ENCODE results near the gene TMEM225B.
"Not testable (repeated sequence)": the region's sequence is repeated elsewhere in the genome, so short reads cannot be mapped to it uniquely, and the experiment has no call there.

Gene TMEM225B, protein sequence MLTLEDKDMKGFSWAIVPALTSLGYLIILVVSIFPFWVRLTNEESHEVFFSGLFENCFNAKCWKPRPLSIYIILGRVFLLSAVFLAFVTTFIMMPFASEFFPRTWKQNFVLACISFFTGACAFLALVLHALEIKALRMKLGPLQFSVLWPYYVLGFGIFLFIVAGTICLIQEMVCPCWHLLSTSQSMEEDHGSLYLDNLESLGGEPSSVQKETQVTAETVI

DNA sequence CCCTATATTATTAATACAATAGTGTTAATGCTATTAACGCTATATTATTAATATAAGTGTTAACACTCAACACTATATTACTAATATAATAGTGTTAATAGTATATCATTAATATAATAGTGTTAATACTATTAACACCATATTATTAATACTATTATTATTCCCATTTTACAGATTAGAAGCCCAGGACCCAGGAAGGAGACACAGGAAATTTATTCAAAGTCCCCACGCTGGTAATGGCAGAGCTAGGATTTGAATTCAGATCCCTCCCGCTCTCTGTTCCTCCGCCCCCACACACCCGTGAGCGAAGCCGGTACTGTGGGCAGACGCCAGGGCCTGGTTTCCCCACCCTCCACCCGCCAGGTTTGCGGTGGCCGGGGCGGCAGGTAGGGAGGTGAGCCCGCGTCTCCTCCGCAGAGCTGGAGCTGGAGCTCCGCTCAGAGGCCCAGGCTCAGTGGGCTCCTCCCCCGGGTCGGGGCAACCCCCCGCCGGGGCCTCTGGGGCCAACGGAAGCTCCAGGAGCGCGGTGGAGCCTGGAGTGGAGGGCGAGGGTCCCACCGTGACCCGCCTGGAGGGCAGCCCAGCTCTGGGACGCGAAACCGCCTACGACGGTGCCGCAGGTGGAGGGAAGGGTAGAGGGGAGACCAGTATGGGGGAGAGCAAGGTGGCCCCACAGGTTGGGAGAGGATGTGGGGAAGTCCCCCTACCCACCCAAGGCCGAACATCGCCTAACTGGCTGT is at the start of gene TMEM225B:
TMEM225B (plus strand) TSS at position 506 of the 740 bp plus-strand sequence. CDS start 6,122 bp downstream, outside the sequence.
- DNase-seq (ENCODE audit: low spot score), result no peak

- not testable (repeated sequence) for DNase-seq (ENCODE audit: low spot score)
Observed at GRCh38 chr7:99549545-99549944, 48.5 kb upstream of the TMEM225B start.

- DNase-seq (ENCODE audit: low spot score), result peak; percentile 23
Observed at GRCh38 chr7:99551334-99551733, 46.7 kb upstream of the TMEM225B start.

DNA sequence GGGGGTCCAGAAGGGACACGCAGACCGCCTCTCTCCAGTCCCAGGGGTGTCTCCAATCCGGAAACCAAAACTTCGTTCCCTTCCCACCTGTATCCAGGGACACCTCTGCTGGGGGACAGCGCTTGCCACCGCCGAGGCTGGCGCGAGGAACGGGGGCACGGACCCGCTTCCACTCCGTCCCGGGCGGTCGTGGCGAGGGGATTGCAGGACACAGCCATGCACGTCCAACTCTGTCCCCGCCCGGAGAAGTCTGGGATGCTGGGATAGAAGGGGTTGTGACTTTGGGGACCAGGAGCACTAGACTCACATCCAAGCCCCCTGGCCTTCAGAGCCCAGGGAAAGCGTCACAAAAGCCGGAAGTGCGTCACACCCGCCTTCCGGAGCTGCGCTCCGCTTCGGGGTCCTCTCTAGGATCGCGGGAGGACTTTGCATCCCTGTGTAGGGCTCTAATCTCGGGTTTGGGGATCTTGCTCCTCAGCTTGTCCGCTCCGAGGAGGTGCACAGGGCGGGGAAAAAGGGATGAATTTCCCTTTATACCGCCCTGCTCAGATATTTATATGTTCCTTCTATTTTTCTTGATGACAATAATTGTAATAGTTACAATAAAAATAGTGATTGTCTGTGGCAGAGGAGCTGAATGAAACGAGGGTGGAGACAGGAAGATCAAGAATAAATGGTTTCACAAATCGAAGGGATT is 46.2 kb upstream of the TMEM225B start, which contains the start of gene FAM200A:
FAM200A (minus strand) TSS at position 348 of the 697 bp plus-strand sequence. CDS start 3,707 bp downstream, outside the sequence.
- DNase-seq (ENCODE audit: low spot score), result peak; percentile 94

DNA sequence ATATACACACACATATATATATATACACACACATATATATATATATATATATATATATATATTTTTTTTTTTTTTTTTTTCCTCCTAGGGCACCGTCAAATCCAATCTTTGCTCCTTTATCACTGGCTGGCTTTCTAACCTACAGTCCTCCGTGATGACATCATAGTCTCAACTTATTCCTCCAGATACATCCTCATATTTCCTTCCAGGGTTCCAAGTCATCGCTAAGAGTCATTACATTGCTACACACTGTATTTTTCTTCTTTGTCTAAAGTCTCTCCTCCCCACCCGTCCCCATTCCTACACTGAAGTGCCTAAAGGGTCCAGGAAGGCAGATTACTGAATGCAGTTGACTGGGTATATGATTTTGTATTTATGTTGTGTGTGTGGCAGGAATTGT is 45.0 kb upstream of the TMEM225B start:
- no peak for DNase-seq (ENCODE audit: low spot score)

DNA sequence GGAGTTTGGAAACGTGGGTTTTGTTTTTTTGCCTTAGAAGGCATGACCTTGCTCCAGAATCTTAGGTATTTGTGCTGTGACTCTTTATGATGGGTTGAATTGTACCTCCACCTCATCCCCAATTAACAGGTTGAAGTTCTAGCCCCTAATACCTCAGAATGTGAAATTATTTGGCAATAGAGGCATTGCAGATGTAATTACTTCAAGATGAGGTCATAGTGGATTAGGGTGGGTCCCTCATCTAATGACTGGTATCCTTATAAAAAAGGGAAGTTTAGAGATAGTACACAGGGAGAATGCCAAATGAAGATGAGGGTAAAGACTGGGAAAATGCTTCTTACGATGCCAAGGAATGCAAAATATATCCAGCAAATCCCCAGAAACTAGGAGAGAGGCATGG is 43.1 kb upstream of the TMEM225B start:
- no peak for DNase-seq (ENCODE audit: low spot score)

DNA sequence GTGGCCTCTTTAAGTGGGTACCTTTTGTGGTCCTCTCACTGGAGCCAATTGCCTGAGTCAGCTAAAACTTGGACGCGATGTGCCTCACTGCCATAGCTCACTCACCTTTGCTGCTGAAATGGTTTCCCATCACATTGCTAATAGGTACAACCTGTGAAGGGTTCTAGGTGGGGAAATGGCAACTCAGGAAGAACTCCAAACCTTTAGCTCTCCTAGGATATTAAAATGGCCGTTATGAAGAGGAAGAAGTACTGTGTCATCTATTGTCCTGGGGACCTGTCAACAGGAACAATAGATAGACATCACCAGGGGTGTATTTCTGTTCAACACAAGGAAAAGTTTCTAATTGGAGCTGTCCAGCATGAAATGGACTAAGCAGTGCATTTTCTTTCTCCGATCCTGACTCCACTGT is 40.9 kb upstream of the TMEM225B start:
- DNase-seq (ENCODE audit: low spot score), result no peak

GRCh38 chr7:99557940-99558305 is 40.1 kb upstream of the TMEM225B start:
- DNase-seq (ENCODE audit: low spot score), result no peak

GRCh38 chr7:99558306-99559174 is 39.5 kb upstream of the TMEM225B start, which contains the start of gene ZNF655:
ZNF655 (plus strand) TSS chr7:99558642; CDS start chr7:99560560, 1,918 bp downstream.
- peak; percentile 94 for DNase-seq (ENCODE audit: low spot score)

DNA sequence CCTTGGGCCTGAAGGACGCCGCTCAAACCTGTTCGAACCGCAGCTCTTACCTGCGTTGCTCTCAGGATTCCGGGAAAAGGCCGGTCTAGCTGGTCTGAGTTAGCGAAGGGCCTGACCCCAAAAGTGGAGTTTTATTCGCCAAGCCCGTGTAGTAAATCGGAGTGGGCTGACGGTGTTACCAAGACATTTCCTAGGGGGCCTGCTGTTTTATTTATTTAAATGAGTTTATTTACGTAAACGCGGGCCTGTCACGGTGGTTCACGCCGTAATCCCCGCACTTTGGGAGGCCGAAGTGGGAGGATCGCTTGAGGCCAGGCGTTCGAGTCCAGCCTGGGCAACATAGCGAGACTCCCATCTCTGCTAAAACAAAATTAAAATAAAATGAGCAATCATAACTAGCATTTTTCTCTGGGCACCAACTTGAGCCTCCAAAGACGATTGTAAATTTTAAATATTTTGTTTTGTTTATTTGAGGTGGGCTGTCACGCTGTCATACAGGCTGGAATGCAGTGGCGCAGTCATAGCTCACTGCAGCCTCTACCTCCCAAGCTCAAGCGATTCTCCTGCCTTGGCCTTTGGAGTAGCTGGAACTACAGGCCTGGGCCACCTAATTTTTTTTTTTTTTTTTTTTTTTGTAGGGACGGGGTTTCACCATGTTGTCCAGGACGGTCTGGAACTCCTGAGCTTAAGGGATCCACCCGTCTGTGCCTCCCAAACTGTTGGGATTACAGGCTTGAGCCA is 38.7 kb upstream of the TMEM225B start:
- no peak for DNase-seq (ENCODE audit: low spot score)

GRCh38 chr7:99560834-99561736 is 37.0 kb upstream of the TMEM225B start:
- DNase-seq (ENCODE audit: low spot score), result no peak

- DNase-seq (ENCODE audit: low spot score), result no peak
Observed at GRCh38 chr7:99561737-99562051, 36.4 kb upstream of the TMEM225B start.

DNA sequence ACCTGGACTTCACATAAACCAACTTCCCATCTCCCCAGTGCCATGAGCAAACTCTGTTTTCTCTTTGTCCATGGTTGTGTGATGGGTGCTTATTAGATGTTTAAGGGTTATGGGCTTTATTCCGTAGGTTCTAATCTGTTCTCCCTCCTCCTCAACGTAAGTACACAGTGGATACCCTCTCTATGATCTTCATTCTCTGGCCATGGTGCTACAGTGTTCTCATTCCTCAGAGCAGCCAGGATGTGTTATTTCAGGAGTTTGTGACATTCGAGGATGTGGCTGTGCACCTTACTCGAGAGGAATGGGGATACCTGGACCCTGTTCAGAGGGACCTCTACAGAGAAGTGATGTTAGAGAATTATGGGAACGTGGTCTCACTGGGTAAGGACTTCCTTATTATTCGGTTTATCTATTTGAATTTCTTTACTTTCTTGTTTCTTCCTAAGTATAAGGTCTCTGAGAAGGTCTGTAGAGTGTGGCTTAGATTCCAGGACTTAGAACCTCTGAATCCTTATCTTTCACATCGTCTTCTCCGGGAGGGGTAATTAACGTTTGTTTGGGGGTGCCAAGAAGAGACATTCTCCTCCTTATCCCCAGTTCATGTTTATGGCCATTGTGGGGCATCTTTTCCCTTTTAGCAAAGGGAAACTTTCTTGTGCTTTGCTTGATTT is 35.8 kb upstream of the TMEM225B start:
- no peak for DNase-seq (ENCODE audit: low spot score)

- DNase-seq (ENCODE audit: low spot score), result peak; percentile 93
Observed at GRCh38 chr7:99562832-99563231, 35.2 kb upstream of the TMEM225B start.

GRCh38 chr7:99563650-99564049 is 34.4 kb upstream of the TMEM225B start:
- peak; percentile 76 for DNase-seq (ENCODE audit: low spot score)

- DNase-seq (ENCODE audit: low spot score), result not testable (repeated sequence)
Observed at GRCh38 chr7:99568770-99569169, 29.3 kb upstream of the TMEM225B start.

DNA sequence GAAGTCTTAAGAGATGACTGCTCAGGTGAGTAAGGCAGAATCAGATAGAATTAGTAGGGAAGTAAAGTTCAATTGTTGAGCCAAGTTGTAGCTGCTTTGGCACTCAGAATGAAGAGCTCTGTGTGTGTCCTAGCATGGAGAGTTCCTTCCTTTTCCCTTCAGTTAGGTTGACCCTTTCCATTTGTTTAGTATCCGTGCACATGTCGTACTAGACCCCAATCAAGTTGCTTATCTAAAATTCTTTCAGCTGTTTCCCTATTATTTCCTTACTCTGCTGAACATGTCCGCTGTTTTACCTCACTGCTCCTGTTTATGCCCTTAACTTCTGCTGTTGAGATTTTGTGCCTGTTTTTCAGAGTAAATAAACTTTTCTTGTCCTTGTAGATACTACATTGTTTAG is 26.3 kb upstream of the TMEM225B start:
- DNase-seq (ENCODE audit: low spot score), result no peak

DNA sequence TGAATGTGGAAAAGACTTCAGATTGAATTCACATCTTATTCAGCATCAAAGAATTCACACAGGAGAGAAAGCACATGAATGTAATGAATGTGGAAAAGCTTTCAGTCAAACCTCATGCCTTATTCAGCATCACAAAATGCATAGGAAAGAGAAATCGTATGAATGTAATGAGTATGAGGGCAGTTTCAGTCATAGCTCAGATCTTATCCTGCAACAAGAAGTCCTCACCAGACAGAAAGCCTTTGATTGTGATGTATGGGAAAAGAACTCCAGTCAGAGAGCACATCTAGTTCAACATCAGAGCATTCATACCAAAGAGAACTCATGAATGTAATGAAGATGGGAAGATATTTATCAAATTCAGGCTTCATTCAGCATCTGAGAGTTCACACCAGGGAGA is 24.8 kb upstream of the TMEM225B start:
- DNase-seq (ENCODE audit: low spot score), result no peak

DNA sequence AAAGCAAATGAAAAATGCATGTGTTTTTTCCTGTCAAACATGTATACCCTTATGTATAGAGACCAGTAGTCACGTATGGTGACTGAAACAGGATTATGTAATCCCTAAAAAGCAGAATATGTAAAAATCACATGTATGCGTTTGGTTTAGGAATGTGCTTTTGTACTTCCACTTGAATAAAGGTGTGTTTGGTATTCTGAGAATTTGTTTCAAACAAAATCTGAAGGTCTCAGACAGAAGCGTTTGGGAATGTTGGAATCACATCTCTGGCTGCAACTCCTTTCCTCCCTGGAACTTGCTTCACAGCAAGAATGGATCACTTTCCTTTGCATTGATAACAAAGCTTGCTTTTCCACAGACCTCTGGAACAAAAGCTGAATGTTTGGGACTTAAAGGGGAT is 21.8 kb upstream of the TMEM225B start:
- DNase-seq (ENCODE audit: low spot score), result no peak

All from GM03348 (cell line).